ENCODE data around the gene ALK. TPM values are rescaled to one million over a fixed set of nuclear protein-coding genes. Genes with fewer than 3 reads are reported as not detected.

Gene ALK
- total and polyA plus RNA-seq, 10 of the 15 experiments (the other 5 are each of a cell fraction or from before 2014, with no cell fraction given): 0.11 TPM; not detected in 9

DNA sequence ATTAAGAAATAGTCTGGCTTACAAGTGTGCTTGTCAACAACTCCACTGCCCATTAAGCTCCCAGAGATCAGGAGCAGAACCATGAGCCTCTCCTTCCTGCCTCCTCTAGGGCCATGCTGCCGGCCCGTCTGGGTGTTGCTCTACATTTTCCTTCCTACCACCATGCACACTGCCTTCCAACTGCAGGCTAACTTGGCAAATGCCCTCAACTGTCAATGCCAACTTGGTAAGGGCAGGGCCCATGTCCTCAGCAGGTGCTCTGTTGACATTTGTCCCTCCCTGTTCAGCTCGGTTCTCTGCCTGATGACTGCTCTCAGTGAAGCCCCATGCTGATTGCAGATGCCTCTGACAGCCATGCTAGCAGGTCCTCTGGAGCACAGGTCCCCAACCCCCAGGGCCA, 345.2 kb downstream of the ALK start:
- intact Hi-C loops (cut with micrococcal nuclease; ENCODE audit: unreplicated experiment) (no loop called here), in situ Hi-C loops (cut with MboI) (no loop called here)
- FAIRE-seq (no peak), DNase-seq (ENCODE audit: low read depth, low spot score) (no peak), ATAC-seq (no peak)
- H3K36me3 ChIP-seq (ENCODE audit: control insufficient read depth in 2 of 2, insufficient read depth in 2 of 2, low read length in 1 of 2): no peaks in the 10 kb centered on the region
- no peak overlapping the region for H3K9ac ChIP-seq (ENCODE audit: control insufficient read depth, insufficient read depth, low read length)
- TF ChIP-seq EP300 (IDR thresholded peaks at IDR 0.05; ENCODE audit: borderline replicate concordance in 1 of 2, control insufficient read depth in 1 of 2, low read depth in 2 of 2, low read length in 2 of 2) (no peak), NFYA (IDR thresholded peaks at IDR 0.05; ENCODE audit: borderline replicate concordance, low read depth, low read length) (no peak), SUPT20H (IDR thresholded peaks at IDR 0.05; ENCODE audit: borderline replicate concordance, control insufficient read depth, low read depth, low read length) (no peak), WRNIP1 (IDR thresholded peaks at IDR 0.05; ENCODE audit: borderline replicate concordance, low read depth, low read length) (no peak), RBBP5 (conservative IDR thresholded peaks at IDR 0.05) (no peak), HDAC6 (IDR thresholded peaks at IDR 0.05; ENCODE audit: unreplicated experiment) (no peak), FOXM1 (IDR thresholded peaks at IDR 0.05; ENCODE audit: low read depth, low read length) (no peak), MYC (IDR thresholded peaks at IDR 0.05; ENCODE audit: insufficient read depth, insufficient read length, insufficient replicate concordance, low read length, severe bottlenecking) (no peak), NFIC (IDR thresholded peaks at IDR 0.05; ENCODE audit: low read depth, low read length) (no peak), NR2C1 (IDR thresholded peaks at IDR 0.05) (no peak), RAD21 (IDR thresholded peaks at IDR 0.05; ENCODE audit: insufficient read depth, low read depth, low read length) (no peak), PAX8 (IDR thresholded peaks at IDR 0.05) (no peak), CREM (IDR thresholded peaks at IDR 0.05; ENCODE audit: low read depth) (no peak), STAT1 (conservative IDR thresholded peaks at IDR 0.05) (no peak), SIN3A (IDR thresholded peaks at IDR 0.05; ENCODE audit: low read depth, low read length) (no peak), JUNB (IDR thresholded peaks at IDR 0.05) (no peak), MEF2A (IDR thresholded peaks at IDR 0.05; ENCODE audit: insufficient read depth, low read depth, low read length) (no peak), HDAC2 (IDR thresholded peaks at IDR 0.05) (no peak)
- TF ChIP-seq, protein P1, sequence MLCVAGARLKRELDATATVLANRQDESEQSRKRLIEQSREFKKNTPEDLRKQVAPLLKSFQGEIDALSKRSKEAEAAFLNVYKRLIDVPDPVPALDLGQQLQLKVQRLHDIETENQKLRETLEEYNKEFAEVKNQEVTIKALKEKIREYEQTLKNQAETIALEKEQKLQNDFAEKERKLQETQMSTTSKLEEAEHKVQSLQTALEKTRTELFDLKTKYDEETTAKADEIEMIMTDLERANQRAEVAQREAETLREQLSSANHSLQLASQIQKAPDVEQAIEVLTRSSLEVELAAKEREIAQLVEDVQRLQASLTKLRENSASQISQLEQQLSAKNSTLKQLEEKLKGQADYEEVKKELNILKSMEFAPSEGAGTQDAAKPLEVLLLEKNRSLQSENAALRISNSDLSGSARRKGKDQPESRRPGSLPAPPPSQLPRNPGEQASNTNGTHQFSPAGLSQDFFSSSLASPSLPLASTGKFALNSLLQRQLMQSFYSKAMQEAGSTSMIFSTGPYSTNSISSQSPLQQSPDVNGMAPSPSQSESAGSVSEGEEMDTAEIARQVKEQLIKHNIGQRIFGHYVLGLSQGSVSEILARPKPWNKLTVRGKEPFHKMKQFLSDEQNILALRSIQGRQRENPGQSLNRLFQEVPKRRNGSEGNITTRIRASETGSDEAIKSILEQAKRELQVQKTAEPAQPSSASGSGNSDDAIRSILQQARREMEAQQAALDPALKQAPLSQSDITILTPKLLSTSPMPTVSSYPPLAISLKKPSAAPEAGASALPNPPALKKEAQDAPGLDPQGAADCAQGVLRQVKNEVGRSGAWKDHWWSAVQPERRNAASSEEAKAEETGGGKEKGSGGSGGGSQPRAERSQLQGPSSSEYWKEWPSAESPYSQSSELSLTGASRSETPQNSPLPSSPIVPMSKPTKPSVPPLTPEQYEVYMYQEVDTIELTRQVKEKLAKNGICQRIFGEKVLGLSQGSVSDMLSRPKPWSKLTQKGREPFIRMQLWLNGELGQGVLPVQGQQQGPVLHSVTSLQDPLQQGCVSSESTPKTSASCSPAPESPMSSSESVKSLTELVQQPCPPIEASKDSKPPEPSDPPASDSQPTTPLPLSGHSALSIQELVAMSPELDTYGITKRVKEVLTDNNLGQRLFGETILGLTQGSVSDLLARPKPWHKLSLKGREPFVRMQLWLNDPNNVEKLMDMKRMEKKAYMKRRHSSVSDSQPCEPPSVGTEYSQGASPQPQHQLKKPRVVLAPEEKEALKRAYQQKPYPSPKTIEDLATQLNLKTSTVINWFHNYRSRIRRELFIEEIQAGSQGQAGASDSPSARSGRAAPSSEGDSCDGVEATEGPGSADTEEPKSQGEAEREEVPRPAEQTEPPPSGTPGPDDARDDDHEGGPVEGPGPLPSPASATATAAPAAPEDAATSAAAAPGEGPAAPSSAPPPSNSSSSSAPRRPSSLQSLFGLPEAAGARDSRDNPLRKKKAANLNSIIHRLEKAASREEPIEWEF (IDR thresholded peaks at IDR 0.05; ENCODE audit: insufficient replicate concordance, low read depth, low read length): no peak
- WGBS (ENCODE audit: insufficient coverage, insufficient replicate concordance, low lambda C conversion rate, missing lambda C conversion rate): 11% methylated on average over 3 of the region's 3 CpGs
- H2AFZ ChIP-seq (ENCODE audit: control insufficient read depth, low read depth, low read length): no peak overlapping the region
- no peaks in the 10 kb centered on the region for H3K79me2 ChIP-seq (ENCODE audit: control insufficient read depth, insufficient read depth, low read length)
- H3K27me3 ChIP-seq (replicated peaks in 1 of 2; ENCODE audit: control insufficient read depth in 2 of 2, insufficient read depth in 2 of 2, low read length in 1 of 2): peaks cover 0 to 4% of the 10 kb centered on the region in 2 experiments; a peak in 3 of 4 replicates
- CTCF ChIA-PET: no interaction called here
- no peak overlapping the region for H3K4me2 ChIP-seq (ENCODE audit: control insufficient read depth, insufficient read depth)
- SMC1A ChIA-PET (ENCODE audit: uncharacterized antibody, unreplicated experiment): no interaction called here
- RAD21 ChIA-PET (ENCODE audit: unreplicated experiment): no interaction called here
- H4K20me1 ChIP-seq (ENCODE audit: control insufficient read depth, insufficient read depth): no peaks in the 10 kb centered on the region
- H3K9me3 ChIP-seq (replicated peaks; ENCODE audit: control insufficient read depth, insufficient read depth, low read length): no peaks in the 10 kb centered on the region
- no peak overlapping the region for H3K27ac ChIP-seq (ENCODE audit: control insufficient read depth, insufficient read depth)
- POLR2A ChIA-PET: no interaction called here
- no TSS peak for BruUV-seq (replicated peaks)
- H3K4me3 ChIP-seq: no peak overlapping the region
- H3K4me1 ChIP-seq (ENCODE audit: control insufficient read depth, insufficient read depth, low read length): no peaks in the 10 kb centered on the region

Measured in GM12878 (cell line).